ENCODE measurements around the gene AHNAK.

The AHNAK gene

DNA sequence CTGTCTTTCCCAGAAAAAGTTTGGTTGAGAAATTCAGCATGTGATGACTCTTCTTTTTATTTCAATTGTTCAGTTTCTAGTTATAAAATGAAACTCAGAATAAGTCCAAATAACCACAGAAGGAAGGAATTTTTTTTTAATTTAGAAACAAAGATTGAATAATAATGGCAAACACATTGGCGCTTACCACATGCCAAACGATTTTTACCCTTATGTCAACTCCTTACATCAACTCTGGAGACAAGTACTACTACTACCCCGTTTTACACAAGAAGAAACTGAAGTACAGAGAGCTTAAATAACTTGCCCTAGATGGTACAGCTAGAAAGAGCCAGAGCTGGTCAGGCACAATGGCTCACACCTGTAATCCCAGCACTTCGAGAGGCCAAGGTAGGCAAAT, 52.4 kb downstream of the AHNAK start:
- DNase-seq, result no peak

DNA sequence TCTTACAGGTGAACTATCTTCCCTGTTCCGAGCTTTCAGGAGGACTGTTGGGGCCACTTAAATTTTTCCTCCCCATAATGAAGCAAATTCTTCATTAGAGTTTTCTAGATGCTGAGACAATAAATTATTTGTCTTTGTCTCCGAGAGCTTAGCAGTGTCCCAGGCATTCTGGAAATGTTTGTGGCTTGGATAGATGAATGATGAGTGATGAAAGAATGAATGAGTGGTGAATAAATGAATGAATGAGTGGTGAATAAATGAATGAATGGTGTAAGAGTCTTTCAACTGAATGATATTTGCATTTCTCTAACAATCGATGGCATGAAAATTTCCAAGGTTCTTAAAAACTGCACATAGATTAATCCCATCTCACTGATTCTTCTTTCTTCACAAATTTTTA, 52.8 kb downstream of the AHNAK start:
- DNase-seq, result no peak

DNA sequence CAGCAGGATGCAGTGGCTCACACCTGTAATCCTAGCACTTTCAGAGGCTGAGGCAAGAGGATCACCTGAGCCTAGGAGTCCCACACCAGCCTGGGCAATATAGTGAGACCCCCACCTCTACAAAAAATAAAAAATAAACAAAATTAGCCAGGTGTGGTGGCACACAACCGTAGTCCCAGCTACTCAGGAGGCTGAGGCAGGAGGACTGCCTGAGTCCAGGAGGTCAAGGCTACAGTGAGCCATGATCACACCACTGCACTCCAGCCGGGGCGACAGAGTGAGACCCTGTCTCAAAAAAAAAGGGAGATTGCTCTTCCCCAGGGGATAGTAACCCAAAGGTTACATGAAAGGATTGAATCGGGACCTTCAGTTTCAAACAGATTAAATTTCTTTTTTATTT, 54.0 kb downstream of the AHNAK start:
- no peak for DNase-seq

DNA sequence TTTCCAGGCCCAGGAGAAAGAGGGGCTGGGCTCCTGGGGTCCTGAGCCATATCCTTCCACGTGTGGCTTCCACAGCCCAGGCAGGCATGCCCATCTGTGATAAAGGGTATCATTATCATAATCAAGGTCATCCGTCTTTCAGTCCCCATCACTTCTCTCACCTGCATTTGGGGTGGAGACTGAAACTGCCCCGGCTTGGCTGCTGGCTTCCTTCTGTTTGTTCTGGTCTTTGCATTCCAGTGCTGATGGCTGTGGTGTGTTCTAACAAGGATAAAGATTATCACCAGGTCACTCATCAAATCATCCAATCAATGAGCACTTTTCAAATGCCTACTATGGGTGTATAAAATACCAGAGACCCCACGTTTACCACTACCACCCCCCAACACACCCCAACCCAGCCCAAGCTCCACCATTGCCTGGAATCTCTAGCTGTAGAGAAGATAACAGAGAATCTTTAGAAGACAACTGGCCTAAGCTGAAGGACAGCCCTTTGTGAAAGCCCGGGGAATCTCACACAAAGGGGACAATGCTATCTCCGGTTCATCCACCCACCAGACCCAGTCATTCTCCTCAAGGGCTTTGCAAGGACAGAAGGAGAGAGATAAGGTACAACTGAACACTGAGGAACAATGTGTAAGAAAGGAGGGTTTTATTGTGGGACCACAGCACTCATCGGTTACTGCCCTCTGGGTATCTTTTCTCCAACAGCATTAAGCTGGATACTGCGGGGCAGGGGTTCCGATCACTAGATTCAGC, 54.9 kb downstream of the AHNAK start:
- DNase-seq, result no peak

DNA sequence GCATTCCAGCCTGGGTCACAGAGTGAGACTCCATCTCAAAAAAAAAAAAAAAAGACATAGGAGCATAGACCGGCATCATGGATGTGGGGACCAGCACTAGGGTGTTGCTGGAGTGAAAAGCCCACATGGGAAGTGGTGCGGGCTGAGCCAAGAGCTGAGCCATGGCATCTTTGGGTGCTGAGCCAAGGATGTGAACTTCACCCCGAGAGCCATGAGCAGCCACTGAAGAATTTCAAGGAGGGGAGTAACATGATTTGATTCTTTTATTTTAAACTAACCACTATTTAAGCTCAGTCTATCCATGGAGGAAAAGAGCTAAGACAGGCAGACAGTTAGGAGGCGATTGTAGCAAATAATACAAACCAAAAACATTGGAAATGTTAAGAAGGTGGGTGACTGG, 57.4 kb downstream of the AHNAK start:
- no peak for DNase-seq

DNA sequence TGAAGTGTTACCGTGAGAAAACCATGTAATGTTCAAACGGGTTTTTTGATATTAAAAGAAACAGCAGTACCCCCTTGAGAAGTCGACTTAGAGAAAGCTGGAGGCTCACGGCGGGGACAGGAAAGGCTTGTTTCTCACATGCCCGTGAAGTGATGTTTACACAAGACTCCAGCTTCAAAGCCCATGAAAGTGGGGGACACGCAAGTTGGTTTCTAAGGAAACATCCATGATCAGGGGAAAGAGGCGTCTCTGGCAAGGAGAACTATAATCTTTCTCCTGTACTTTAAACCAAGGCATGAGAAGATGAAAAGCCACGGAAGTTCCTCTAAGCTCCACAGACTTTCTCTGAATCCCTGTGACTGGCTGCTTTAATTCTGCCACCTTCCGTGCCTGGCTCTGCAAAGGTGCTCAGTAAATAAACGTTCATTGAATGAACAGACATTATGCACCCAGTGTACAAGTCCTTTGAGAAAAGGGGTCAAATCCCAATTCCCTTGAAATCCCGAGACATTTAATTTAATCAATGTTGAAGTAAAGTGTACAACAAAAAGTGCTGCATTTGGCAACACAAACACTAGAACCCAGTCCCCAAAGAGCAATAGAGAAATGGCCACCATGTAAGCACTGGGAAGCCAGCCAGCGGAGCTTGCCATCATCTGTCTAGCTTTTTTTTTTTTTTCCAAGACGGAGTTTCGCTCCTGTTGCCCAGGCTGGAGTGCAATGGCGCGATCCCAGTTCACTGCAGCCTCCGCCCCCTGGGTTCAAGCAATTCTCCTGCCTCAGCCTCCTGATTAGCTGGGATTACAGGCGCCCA, 58.7 kb downstream of the AHNAK start:
- no peak for DNase-seq

DNA sequence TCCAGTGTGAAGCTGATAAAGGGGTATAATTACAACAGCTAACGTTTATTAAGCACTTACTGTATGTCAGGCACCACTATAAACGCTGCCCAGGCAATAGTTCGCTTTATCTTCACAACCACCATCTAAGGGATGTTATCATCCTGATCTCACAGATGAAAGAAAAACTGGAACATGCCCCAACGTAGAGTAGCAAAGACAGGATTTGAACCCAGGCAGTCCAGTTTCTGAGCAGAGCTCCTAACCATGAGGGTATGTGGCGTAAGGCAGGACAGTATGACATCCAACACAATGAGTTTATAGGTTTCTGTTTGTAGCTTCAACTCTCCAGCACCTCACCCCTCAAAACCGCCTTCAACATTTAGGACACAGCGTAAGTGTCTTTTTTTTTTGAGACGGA, 59.5 kb downstream of the AHNAK start:
- no peak for DNase-seq

DNA sequence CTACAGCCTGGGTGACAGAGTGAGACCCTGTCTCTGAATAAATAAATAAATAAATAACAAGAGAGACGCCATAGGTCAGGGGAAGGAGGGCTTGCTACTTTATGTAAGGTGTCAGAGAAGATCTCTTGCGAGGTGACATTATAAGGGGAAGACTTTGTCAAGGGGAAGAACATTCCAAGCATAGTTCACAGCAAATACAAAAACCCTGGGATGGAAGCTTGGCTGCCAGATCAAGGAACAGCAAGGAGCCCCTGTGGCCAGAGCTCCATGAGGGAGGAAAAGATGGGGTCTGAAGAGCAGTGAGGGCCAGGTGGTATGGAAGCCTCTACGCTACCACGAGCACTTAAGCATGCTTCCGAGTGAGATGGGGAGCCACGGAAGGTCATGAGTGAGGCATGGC, 62.3 kb downstream of the AHNAK start:
- DNase-seq, result no peak

DNA sequence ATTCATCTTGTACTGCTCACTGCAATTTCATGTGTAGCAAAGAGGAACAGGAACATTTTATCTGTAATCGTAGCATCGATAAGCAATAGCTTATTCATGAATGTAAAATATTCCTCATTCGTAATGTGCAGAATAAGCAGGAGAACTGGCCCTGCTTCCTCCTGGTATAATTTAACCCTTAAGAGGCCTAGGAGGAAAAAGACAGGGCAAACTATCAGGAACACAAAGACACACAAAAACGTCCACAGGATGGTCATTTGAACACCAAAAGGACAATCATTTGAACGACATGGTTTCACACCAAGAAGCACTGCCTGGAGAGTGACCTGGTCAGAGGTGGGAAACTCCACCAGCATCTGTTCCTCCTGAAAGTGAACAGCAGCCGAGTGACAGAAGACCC, 63.9 kb downstream of the AHNAK start:
- no peak for DNase-seq

DNA sequence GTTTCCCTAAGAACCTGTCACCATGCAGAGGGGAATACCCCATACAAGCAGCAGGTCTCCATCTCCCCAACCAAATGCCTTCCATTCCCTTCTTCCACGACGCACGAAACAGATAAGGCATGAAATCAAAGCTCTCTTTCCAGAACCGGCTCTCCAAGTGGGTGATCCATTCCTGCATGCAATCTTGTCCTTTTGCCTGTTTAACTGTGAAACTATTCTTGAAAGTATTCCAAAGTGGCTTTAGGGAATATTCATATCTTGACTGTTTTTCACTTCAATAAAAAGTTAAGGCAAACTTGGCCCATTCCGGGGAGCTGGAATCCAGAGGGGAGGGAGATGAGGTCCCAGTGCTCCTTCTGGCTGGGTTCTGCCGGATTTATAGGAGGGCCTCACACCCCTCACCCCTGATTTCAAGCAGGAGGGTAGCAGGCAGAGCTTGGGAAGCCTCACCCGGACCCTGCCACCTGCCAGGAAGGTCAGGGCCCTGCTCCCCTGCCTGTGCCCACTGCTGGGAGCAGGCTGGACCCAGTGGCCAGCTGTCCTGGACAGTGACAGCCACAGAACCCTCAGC, 66.9 kb downstream of the AHNAK start:
- DNase-seq, result no peak

DNA sequence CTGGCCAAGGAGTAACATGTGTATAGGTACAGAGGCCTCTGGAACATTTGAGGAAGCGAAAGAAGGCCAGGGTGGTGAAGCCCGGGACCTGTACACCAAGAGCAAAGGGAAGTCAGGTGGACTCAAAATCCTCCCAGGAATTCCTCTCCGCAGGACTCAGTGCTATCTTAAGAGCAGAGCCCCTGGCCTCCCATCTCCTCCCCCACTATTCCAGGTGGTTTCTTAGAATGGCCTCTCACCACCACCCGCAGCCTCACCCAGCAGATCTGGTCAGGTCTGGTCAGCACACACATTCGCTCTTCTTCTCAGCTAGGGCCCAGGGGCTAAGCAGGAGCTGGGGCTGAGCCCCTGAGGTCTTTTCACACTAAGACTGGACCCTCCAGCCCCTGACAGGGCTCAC, 68.7 kb downstream of the AHNAK start:
- no peak for DNase-seq

DNA sequence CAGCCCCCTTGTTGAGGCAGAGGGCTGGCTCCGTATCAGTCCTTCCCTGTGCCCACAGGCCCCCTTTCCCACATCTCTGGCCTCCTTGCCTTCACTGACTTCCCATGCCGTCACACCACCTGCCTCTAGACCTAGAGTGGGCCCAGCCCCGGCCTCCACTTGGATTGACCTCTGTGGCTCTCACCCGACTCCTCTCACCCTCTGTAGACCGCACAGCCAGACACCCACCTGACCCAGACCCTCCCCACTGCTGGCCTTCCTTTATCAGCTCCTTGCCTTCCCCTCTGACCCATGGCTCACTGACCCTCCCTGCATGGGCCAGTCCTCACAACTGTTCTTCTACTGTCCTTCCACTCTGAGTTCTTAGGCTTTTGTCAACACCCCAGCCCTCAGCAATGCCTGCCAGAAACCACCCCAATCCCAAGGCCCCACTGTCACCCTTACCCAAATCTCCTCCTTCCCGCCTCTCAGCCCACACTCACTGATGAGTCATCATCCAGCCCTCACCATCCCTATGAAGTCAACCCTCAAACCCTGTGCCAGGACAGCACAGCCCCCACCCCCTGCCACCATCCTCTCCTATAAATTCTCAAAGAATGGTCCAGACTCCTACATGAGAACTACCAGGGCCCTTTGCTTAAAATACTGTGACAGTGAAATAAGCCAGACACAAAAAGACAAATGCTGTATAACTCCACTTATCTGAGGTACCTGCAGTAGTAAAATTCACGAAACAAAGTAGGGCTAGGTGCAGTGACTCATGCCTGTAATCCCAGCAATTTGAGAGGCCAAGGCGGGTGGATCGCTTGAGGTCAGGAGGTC, 74.3 kb downstream of the AHNAK start:
- DNase-seq, result no peak

DNA sequence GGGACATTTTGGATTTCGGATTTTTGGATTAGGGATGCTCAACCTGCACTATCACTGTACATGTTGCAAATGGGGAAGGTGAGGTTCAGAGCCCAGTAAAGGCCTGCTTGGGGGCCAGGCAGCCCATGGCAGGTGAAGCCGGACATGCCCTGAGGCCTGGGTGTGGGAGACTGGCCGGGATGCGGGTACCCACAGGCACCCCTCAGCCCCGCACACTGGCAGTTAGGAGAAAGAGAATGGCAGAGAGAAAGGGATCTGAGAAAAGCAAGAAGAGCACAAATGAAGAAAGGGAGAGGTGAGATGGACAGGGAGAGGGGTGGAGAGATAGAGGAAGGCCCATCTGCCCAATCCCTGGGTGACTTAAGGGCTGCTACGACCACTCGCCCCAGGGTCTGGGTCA, 75.0 kb downstream of the AHNAK start:
- DNase-seq, result no peak

DNA sequence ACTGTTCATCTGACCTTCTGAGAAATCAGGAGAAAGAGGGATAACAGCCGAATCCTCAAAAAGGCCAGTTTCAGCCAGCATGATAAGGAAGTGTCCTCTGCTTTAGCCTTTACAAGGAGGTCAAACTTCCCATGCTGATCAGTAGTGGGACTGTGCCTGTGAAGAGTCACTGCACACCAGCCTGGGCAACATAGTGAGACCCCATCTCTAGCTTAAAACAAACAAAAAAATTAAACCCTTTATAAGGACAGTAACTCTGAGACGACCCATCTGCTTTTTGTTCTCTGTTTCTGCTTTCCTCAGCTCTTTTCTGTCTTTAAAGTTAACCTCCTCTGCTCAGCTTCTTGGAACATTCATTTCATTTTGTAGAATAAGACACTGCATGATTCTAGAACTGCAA, 78.0 kb downstream of the AHNAK start:
- no peak for DNase-seq

DNA sequence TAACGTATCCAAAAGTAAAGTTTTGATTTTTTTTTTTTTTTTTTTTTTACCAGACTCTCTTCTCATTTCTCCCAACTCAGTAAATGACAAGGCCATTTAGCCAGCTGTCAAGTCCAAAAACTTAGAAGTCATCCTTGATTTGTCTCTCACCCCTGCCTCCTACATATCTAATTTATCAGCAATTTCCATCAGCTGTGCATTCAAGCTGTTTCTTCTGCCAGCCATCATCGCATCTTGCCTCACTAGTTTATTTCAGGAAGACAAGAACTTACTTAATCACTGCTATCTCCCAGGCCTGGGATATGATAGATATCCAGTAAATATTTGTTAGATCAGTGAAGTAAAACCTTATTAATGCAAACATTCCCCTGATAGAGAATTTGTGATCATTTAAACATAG, 80.2 kb downstream of the AHNAK start:
- no peak for DNase-seq

DNA sequence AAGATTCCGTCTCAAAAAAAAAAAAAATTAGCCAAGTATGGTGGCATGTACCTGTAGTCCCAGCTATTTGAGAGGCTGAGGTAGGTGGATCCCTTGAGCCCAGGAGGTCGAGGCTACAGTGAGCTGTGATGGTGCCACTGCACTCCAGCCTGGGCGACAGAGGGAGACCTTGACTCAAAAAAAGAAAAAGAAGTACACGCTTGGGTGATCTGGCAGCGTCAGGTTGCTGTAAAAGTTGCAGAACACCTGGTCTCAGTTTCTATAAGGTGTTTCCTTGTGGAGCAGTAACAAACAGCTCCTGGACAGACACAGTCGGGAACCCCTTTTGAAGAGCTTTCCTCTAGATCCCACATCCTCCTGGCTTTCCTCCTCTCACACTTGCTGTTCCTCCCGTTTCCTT, 82.0 kb downstream of the AHNAK start:
- no peak for DNase-seq

DNA sequence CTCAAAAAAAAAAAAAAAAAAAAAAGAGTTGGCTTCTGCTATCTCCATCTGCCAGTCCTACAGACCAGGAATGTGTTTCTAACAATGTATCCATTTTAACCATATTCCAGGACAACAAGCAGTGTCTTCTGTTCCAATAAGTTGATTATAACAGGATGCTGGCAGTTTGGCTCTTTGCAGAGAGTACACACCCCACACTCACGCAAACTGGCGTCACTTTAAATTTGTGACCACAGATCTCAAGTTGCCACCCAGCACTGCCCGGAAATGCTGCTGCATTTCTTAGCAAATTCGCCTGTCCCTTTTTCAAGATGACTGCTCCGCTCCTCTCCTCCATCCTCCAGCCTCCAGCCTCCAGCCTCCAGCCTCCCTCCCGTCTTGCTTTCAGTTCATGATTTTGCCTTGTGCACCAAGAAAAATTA, 83.5 kb downstream of the AHNAK start:
- no peak for DNase-seq

DNA sequence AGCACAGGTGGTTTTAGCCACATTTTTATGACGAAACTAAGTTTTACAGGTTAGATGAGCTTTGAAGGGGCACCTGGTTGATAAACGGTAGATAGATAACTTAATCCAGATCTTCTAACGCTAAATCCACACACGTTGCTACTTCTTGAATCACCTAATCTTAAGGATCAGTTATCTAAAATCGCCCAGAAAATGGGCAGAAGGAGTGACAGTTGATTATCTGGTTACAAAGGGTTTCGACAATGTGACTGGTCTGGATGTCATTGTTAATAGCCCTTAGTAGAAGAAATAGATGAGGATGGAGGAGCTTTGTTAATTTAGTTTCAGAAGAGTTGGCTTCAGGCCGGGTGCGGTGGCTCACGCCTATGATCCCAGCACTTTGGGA, 84.1 kb downstream of the AHNAK start:
- no peak for DNase-seq

DNA sequence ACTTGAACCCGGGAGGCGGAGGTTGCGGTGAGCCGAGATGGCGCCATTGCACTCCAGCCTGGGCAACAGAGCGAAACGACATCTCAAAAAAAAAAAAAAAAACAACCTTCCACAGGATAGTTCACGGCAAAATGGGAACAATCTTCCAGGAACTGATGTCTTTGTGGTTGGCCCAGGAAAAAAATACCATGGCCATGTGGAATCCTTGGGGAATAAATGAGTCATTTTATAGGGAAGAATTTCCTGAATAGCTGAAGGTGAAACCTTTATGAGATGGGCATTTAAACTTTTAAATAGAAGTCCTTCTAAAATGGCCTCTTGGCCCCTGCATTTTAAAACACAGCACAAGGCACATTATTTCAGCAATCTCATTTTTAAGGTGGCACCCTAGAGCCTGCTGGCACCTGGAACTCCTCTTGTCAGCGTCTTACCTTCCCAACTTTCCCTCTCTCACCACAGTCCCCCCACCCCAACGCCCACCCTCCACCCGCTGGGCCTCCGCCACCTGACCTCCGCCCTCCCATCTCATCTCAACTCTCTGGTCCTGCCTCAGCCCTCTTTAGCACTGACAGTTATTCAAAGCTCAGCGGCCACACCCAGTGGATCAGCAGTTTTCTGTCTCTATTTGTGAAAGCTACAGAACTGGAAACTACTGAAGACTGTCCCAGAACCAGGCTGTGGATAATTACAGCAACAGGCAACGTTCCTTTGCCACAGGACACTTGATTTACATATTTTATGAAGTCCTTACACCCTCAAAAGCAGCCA, 84.7 kb downstream of the AHNAK start:
- DNase-seq, result no peak

DNA sequence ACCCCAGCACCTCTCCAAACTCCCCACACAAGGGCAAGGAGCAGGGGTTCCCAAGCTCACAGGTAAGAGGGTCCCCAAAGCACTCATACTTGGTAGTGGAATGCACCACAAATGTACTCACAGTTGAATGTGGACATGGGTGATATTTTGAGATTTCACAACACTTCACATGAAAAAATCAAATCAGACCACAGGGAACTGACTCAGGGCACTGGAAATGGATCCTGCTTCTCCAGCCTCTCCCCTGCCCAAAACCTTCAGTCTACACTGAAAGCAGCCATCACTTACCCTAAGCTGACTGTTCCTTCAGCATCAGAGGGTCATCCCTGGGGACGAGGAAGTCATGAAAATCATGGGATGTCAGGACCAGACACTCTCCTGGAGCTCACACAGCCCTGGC, 87.5 kb downstream of the AHNAK start:
- DNase-seq, result no peak

DNA sequence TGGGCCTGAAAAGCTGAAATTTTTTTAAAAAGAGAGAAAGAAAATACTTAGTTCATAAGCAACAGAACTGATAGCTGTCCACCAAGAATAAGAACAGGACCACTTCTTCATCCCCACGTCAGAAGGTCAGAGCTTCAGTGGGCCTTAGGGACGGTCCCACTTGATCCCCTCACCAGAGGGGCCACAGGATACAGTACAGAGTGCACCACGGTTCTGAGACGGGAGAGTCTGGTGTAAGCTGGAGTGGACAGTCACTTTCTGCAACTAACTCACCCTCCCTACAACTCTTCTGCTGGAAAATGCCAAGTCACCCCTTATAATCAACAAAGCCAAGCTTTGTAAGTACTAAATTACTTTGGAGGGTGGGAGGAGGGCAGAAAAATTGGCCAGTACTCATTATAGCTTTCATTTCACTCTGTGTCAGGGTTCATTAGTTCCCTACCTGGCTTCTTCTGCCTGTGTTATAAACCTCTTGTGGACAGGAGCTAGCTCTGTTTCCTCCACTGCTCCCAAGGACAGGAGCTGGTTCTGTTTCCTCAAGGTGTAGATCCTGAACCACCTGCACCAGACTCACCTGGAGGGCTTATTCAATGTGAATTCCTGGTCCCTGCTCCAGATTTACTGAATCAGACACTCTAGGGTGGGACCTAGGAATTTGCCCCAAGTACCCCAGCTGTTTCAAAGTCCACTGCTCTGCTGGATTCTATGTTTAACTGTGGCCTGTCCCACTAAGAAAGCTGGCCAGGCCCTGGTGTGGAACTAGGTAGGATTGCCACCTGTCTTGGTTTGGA, 88.2 kb downstream of the AHNAK start:
- no peak for DNase-seq

DNA sequence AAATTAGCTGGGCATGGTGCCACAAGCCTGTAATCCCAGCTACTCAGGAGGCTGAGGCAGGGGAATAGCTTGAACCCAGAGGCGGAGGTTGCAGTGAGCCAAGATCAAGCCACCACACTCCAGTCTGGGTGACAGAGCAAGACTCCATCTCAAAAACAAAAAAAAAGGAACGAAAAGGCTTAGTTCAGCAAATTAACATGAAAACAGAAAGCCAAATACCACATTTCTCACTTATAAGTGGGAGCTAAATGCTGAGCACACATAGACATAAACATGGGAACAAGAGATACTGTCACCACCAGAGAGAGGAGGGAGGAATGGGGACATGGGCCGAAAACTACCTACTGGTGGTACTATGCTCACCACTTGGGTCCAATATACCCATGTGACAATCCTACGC, 89.1 kb downstream of the AHNAK start:
- no peak for DNase-seq

Data from SHP77 treated with DMSO at 0.1 percent for 48 hours (cell line).